ENCODE measurements around the gene B3GAT1.

Gene B3GAT1

GRCh38 chr11:134371436-134372185 lies 40.4 kb downstream of the B3GAT1 start:
- no peak for DNase-seq (ENCODE audit: low read depth in 2 of 2)

GRCh38 chr11:134370526-134371435 lies 41.3 kb downstream of the B3GAT1 start:
- no peak for DNase-seq (ENCODE audit: low read depth in 2 of 2)

- no peak for DNase-seq (ENCODE audit: low read depth in 2 of 2)
Observed at GRCh38 chr11:134369656-134370525, 42.2 kb downstream of the B3GAT1 start.

GRCh38 chr11:134367781-134368180 lies 44.3 kb downstream of the B3GAT1 start:
- no peak for DNase-seq (ENCODE audit: low read depth in 2 of 2)

GRCh38 chr11:134366254-134366653 lies 45.8 kb downstream of the B3GAT1 start:
- no peak for DNase-seq (ENCODE audit: low read depth in 2 of 2)

GRCh38 chr11:134365011-134365925 lies 46.8 kb downstream of the B3GAT1 start:
- no peak for DNase-seq (ENCODE audit: low read depth in 2 of 2)

GRCh38 chr11:134364261-134364660 lies 47.8 kb downstream of the B3GAT1 start:
- DNase-seq (ENCODE audit: low read depth in 2 of 2): no peak

- DNase-seq (ENCODE audit: low read depth in 2 of 2): no peak
Observed at GRCh38 chr11:134363592-134363991, 48.5 kb downstream of the B3GAT1 start.

GRCh38 chr11:134363161-134363560 lies 48.9 kb downstream of the B3GAT1 start:
- no peak for DNase-seq (ENCODE audit: low read depth in 2 of 2)

GRCh38 chr11:134362192-134362901 lies 49.7 kb downstream of the B3GAT1 start:
- DNase-seq (ENCODE audit: low read depth in 2 of 2): no peak

GRCh38 chr11:134361661-134362060 lies 50.4 kb downstream of the B3GAT1 start:
- no peak for DNase-seq (ENCODE audit: low read depth in 2 of 2)

GRCh38 chr11:134360050-134360835 lies 51.8 kb downstream of the B3GAT1 start:
- DNase-seq (ENCODE audit: low read depth in 2 of 2): peak; percentile 44 to 45

- no peak for DNase-seq (ENCODE audit: low read depth in 2 of 2)
Observed at GRCh38 chr11:134359646-134360045, 52.4 kb downstream of the B3GAT1 start.

- no peak for DNase-seq (ENCODE audit: low read depth in 2 of 2)
Observed at GRCh38 chr11:134358856-134359490, 53.1 kb downstream of the B3GAT1 start.

- DNase-seq (ENCODE audit: low read depth in 2 of 2): no peak
Observed at GRCh38 chr11:134358165-134358855, 53.7 kb downstream of the B3GAT1 start.

GRCh38 chr11:134357545-134357839 lies 54.5 kb downstream of the B3GAT1 start:
- DNase-seq (ENCODE audit: low read depth in 2 of 2): no peak

- DNase-seq (ENCODE audit: low read depth in 2 of 2): no peak
Observed at GRCh38 chr11:134356656-134357544, 55.1 kb downstream of the B3GAT1 start.

Measured in stimulated activated CD8-positive, alpha-beta memory T cell treated with anti-CD3 and anti-CD28 coated beads, Interleukin-7, amount 100 ng/mL, for 1 hour (primary cell).